ENCODE results near the gene MOBP.
"Not testable (repeated sequence)": the region's sequence is repeated elsewhere in the genome, so short reads cannot be mapped to it uniquely, and the experiment has no call there.

The MOBP gene

GRCh38 chr3:39453134-39453533 is 14.3 kb upstream of the MOBP start:
- DNase-seq = no peak

- DNase-seq = not testable (repeated sequence)
Measured at GRCh38 chr3:39453872-39454271, 13.6 kb upstream of the MOBP start.

- no peak for DNase-seq
Measured at GRCh38 chr3:39454591-39455217, 12.8 kb upstream of the MOBP start.

GRCh38 chr3:39456159-39456558 is 11.3 kb upstream of the MOBP start:
- DNase-seq = no peak

GRCh38 chr3:39457361-39457760 is 10.1 kb upstream of the MOBP start:
- no peak for DNase-seq

- not testable (repeated sequence) for DNase-seq
Measured at GRCh38 chr3:39458579-39458978, 8.9 kb upstream of the MOBP start.

GRCh38 chr3:39460677-39461076 is 6.8 kb upstream of the MOBP start:
- no peak for DNase-seq

- no peak for DNase-seq
Measured at GRCh38 chr3:39463269-39463668, 4.2 kb upstream of the MOBP start.

GRCh38 chr3:39466988-39467387 is 492 bp upstream of the MOBP start:
- DNase-seq = no peak

GRCh38 chr3:39468108-39468436 is 592 bp downstream of the MOBP start:
- DNase-seq = no peak

GRCh38 chr3:39469258-39469657 is 1.8 kb downstream of the MOBP start:
- DNase-seq = no peak

- DNase-seq = no peak
Measured at GRCh38 chr3:39469945-39470344, 2.5 kb downstream of the MOBP start.

- no peak for DNase-seq
Measured at GRCh38 chr3:39471652-39472051, 4.2 kb downstream of the MOBP start.

GRCh38 chr3:39473452-39474125 is 6.1 kb downstream of the MOBP start:
- no peak for DNase-seq

GRCh38 chr3:39474126-39474515 is 6.6 kb downstream of the MOBP start:
- DNase-seq = no peak

- no peak for DNase-seq
Measured at GRCh38 chr3:39476783-39477182, 9.3 kb downstream of the MOBP start.

- DNase-seq = no peak
Measured at GRCh38 chr3:39478226-39478625, 10.7 kb downstream of the MOBP start.

- no peak for DNase-seq
Measured at GRCh38 chr3:39479701-39480414, 12.4 kb downstream of the MOBP start.

GRCh38 chr3:39485547-39485946 is 18.1 kb downstream of the MOBP start:
- no peak for DNase-seq

GRCh38 chr3:39491014-39491413 is 23.5 kb downstream of the MOBP start:
- no peak for DNase-seq

GRCh38 chr3:39491733-39492350 is 24.4 kb downstream of the MOBP start:
- no peak for DNase-seq

GRCh38 chr3:39494781-39495180 is 27.3 kb downstream of the MOBP start:
- no peak for DNase-seq

GRCh38 chr3:39497753-39498152 is 30.3 kb downstream of the MOBP start:
- DNase-seq = no peak
